ENCODE results near the gene MS4A8. TPM values are rescaled to one million over a fixed set of nuclear protein-coding genes. Genes with fewer than 3 reads are reported as not detected.
A peak's percentile ranks its signal among the peaks of the same experiment; 100 is the strongest.

Gene MS4A8
- total and polyA plus RNA-seq, 12 donors, result 0.27 to 2.0 (median 0.67) TPM; not detected in 7

- TF ChIP-seq POLR2A (IDR thresholded peaks at IDR 0.05), result no peak
- TF ChIP-seq, protein P1, sequence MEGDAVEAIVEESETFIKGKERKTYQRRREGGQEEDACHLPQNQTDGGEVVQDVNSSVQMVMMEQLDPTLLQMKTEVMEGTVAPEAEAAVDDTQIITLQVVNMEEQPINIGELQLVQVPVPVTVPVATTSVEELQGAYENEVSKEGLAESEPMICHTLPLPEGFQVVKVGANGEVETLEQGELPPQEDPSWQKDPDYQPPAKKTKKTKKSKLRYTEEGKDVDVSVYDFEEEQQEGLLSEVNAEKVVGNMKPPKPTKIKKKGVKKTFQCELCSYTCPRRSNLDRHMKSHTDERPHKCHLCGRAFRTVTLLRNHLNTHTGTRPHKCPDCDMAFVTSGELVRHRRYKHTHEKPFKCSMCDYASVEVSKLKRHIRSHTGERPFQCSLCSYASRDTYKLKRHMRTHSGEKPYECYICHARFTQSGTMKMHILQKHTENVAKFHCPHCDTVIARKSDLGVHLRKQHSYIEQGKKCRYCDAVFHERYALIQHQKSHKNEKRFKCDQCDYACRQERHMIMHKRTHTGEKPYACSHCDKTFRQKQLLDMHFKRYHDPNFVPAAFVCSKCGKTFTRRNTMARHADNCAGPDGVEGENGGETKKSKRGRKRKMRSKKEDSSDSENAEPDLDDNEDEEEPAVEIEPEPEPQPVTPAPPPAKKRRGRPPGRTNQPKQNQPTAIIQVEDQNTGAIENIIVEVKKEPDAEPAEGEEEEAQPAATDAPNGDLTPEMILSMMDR (IDR thresholded peaks at IDR 0.05), result no peak
- H3K27ac ChIP-seq, result no peak overlapping the region
- 76 to 84% (median 77%) methylated on average over 4 of the region's 4 CpGs for WGBS, 4 donors
- H3K27me3 ChIP-seq, result peaks cover 15% of the 10 kb centered on the region
- H3K9me3 ChIP-seq (replicated peaks in 1 of 3), result no peaks in the 10 kb centered on the region
- intact Hi-C loops (cut with DNase I), result no loop called here
- H3K36me3 ChIP-seq (replicated peaks in 1 of 2), result no peaks in the 10 kb centered on the region
- no peak for DNase-seq
- H3K4me1 ChIP-seq (replicated peaks in 1 of 2), result no peaks in the 10 kb centered on the region
- H3K4me3 ChIP-seq, result no peak overlapping the region
These were observed 62.2 kb downstream of the MS4A8 start for GRCh38 chr11:60761436-60762190.

DNA sequence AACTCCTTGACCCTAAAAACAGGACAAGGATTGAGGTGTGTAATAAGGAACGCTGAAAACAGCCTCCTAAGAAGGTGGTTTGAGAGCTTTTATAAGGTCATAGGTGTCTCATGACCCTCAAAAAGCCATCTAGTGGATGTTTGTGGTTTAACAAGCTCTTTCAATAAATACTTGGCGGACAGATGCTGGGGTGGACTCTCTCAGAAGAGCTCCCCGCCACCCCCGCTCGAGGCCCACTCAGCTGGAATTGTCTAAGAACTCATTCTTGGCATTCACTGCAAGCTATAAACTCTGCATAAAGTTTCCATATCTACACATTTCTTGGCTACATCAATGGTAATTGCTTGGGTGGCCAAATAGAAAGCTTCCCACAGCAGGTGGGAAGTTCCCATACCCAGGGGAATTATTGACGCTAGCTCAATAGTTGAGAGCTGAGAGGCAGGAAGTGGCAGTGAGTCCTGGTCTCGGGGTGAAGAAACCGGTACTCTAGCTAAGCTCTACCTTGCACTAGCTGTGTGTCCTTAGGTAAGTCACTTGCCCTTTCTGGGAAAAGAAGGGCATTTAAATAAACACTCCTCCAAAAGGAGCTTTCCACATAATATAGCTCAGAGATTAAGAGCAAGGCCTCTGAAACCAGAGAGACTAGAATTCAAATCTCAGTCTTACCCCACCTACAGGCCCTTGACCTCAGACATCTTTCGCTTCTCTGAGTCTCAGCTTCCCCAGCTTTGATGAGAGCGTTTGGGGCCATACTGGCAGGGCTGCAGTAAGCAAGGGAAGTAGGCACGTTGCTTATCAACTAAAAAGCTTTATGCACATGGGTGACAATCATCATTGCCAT is 63.7 kb downstream of the MS4A8 start:
- intact Hi-C loops (cut with DNase I), result no loop called here
- H3K4me1 ChIP-seq (replicated peaks in 1 of 2), result no peaks in the 10 kb centered on the region
- WGBS, 4 donors, result 71 to 80% (median 75%) methylated on average over 10 to 11 of the region's 11 CpGs
- H3K27me3 ChIP-seq, result peaks cover 23% of the 10 kb centered on the region
- no peak overlapping the region for H3K4me3 ChIP-seq
- DNase-seq, result no peak
- TF ChIP-seq, protein P1 (IDR thresholded peaks at IDR 0.05), result peak in 1 of 6 experiments; percentile 21
- TF ChIP-seq POLR2A (IDR thresholded peaks at IDR 0.05), result no peak
- H3K27ac ChIP-seq, result no peak overlapping the region
- H3K9me3 ChIP-seq (replicated peaks in 1 of 3), result no peaks in the 10 kb centered on the region
- no peaks in the 10 kb centered on the region for H3K36me3 ChIP-seq (replicated peaks in 1 of 2)

- no peak for DNase-seq
- WGBS, 4 donors, result 81 to 93% (median 86%) methylated on average over 7 to 11 of the region's 11 CpGs
- H3K27ac ChIP-seq, result no peak overlapping the region
- no peak overlapping the region for H3K4me3 ChIP-seq
- intact Hi-C loops (cut with DNase I), result no loop called here
- H3K36me3 ChIP-seq (replicated peaks in 1 of 2), result no peaks in the 10 kb centered on the region
- H3K27me3 ChIP-seq, result peaks cover 23% of the 10 kb centered on the region
- H3K4me1 ChIP-seq (replicated peaks in 1 of 2), result no peaks in the 10 kb centered on the region
- H3K9me3 ChIP-seq (replicated peaks in 1 of 3), result no peaks in the 10 kb centered on the region
- TF ChIP-seq POLR2A (IDR thresholded peaks at IDR 0.05), result no peak
- TF ChIP-seq, protein P1 (IDR thresholded peaks at IDR 0.05), result no peak
These were observed 64.4 kb downstream of the MS4A8 start for GRCh38 chr11:60763692-60764369.

DNA sequence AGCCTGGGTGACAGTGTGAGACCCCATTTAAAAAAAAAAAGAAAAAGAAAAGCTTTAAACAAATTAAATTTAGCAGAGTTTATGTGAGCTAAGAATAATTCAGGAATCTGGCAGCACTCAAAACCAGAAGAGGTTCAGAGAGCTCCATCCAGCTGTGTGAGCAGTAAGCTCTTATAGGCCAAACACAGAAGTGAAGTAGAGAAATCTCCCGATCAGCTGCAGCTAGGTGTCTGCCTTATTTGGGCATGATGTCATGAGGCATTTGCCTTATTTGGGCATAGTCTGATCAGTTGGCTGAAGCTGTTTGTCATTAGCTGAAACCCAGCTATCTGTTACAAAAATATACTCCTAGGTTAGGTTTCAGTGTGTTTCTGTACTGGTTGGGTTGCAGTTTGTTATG is 65.5 kb downstream of the MS4A8 start:
- no peak for TF ChIP-seq POLR2A (IDR thresholded peaks at IDR 0.05)
- TF ChIP-seq, protein P1 (IDR thresholded peaks at IDR 0.05), result no peak
- intact Hi-C loops (cut with DNase I), result no loop called here
- no peaks in the 10 kb centered on the region for H3K36me3 ChIP-seq (replicated peaks in 1 of 2)
- H3K27ac ChIP-seq, result no peak overlapping the region
- no peak overlapping the region for H3K4me3 ChIP-seq
- no peaks in the 10 kb centered on the region for H3K9me3 ChIP-seq (replicated peaks in 1 of 3)
- H3K4me1 ChIP-seq (replicated peaks in 1 of 2), result no peaks in the 10 kb centered on the region
- peaks cover 23% of the 10 kb centered on the region for H3K27me3 ChIP-seq
- WGBS, 4 donors, result 36 to 64% (median 51%) methylated on average over 1 of the region's 1 CpG
- no peak for DNase-seq
